A673 (cell line): ENCODE data around the gene RBPMS2.

Source experiments
- EZH2 ChIP-seq: fragments of 200-600 bp; sonication (generic); IDR thresholded peaks from 2 replicates; pipeline ENCODE4 v1.6.1; 2017; ENCODE audit warnings: borderline replicate concordance, low read depth, mild to moderate bottlenecking, mixed read lengths, antibody characterized with exemption, low read length; ENCODE audit not compliant: poor library complexity, severe bottlenecking
- TF ChIP-seq, protein P1 (sequence below): fragments of 300-800, 200-600 bp; sonication (generic); conservative IDR thresholded peaks from 2 replicates; pipeline ENCODE4 v1.5.1; 2017; ENCODE audit warnings: low read depth, mild to moderate bottlenecking, antibody characterized with exemption, low read length, moderate library complexity, mixed read lengths

DNA sequence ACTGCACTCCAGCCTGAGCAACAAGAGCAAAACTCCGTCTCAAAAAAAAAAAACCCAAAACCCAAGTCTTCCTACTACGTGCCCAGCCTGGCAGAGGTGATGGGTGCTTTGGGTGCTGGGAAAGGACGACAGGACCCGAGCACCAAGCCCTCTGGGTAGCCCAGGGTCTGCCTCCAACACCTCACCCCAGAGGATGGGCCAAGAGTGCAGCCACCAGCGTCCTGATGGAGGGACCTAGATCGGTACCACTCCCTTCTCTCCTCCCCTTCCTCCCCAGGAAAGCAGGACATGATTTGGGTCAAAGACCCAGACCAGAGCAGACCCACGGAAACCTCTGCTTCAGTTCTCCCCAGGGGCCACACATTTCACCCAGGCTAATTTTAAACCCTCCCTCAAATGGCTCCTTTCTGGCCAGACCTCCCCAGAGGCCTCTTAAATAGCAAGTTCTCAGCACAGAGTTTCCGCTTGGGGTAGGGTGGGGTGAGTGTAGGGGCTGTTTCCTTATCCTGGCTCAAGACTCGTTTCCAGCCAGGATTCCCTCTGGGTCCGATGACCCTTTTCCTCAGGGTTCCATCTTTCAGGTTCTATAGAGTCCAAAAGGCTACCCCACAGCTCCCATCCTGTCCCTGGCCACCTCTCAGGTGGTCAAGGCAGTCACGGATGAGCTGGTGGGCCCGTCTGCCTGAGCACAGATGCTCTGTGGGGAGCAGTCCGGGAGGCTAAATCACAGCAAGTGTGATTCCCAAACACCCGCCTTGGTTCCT, 20.5 kb downstream of the RBPMS2 start:
- TF ChIP-seq, protein P1, sequence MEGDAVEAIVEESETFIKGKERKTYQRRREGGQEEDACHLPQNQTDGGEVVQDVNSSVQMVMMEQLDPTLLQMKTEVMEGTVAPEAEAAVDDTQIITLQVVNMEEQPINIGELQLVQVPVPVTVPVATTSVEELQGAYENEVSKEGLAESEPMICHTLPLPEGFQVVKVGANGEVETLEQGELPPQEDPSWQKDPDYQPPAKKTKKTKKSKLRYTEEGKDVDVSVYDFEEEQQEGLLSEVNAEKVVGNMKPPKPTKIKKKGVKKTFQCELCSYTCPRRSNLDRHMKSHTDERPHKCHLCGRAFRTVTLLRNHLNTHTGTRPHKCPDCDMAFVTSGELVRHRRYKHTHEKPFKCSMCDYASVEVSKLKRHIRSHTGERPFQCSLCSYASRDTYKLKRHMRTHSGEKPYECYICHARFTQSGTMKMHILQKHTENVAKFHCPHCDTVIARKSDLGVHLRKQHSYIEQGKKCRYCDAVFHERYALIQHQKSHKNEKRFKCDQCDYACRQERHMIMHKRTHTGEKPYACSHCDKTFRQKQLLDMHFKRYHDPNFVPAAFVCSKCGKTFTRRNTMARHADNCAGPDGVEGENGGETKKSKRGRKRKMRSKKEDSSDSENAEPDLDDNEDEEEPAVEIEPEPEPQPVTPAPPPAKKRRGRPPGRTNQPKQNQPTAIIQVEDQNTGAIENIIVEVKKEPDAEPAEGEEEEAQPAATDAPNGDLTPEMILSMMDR, result no peak
- TF ChIP-seq EZH2, result no peak
